Esophagus muscularis mucosa (tissue), 3 donors: ENCODE data around the gene CLIP3.

Source experiments
- CTCF ChIP-seq, 3 experiments: fragments of 200-600 bp in 2 of 3; fragments of 450-650 bp in 1 of 3; sonication (generic) in 2 of 3; IDR thresholded peaks; one replicate each; pipeline ENCODE4 v1.5.1; 2017 to 2019; ENCODE audit warnings: antibody characterized with exemption in 3 of 3, mild to moderate bottlenecking in 2 of 3, moderate library complexity in 1 of 3
- POLR2A ChIP-seq: fragments of 450-650 bp; IDR thresholded peaks from one replicate; pipeline ENCODE4 v1.6.1; 2017; ENCODE audit warnings: antibody characterized with exemption, moderate library complexity, mild to moderate bottlenecking, low read depth

- TF ChIP-seq CTCF (IDR thresholded peaks at IDR 0.05) (no peak), POLR2A (no peak)
Observed at GRCh38 chr19:35966771-35967170, 65.9 kb downstream of the CLIP3 start.
